ENCODE results near the gene FBL.

GRCh38 chr19:39833160-39833463, 13.1 kb downstream of the FBL start:
- no peak for TF ChIP-seq CTCF (IDR thresholded peaks at IDR 0.05)
- TF ChIP-seq POLR2A (IDR thresholded peaks at IDR 0.05), result no peak
